HUES48 (cell line): ENCODE measurements around the gene RTN4.

ENCODE experiments used
- H3K27ac ChIP-seq: one replicate; pipeline ENCODE4 v1.7.0; 2013; ENCODE audit warnings: low read depth, low read length, inconsistent platforms
- H3K27me3 ChIP-seq: 2 replicates; pipeline ENCODE4 v1.6.1; 2013; ENCODE audit warnings: mild to moderate bottlenecking, low read length; ENCODE audit not compliant: control insufficient read depth, insufficient read depth
- H3K36me3 ChIP-seq: 2 replicates; pipeline ENCODE4 v1.6.1; 2013; ENCODE audit warnings: low read length; ENCODE audit not compliant: control insufficient read depth, insufficient read depth
- H3K4me1 ChIP-seq: 2 replicates; pipeline ENCODE4 v1.6.1; 2013; ENCODE audit warnings: mild to moderate bottlenecking, low read length; ENCODE audit not compliant: control insufficient read depth, insufficient read depth
- H3K4me3 ChIP-seq: 2 replicates; pipeline ENCODE4 v1.5.1; 2013; ENCODE audit warnings: mild to moderate bottlenecking, low read depth, low read length
- H3K9ac ChIP-seq: 2 replicates; pipeline ENCODE4 v1.6.1; 2013; ENCODE audit warnings: mild to moderate bottlenecking, low read depth, low read length, moderate library complexity
- H3K9me3 ChIP-seq: 2 replicates; pipeline ENCODE4 v1.6.1; 2013; ENCODE audit warnings: low read length; ENCODE audit not compliant: control insufficient read depth, insufficient read depth

Gene RTN4

DNA sequence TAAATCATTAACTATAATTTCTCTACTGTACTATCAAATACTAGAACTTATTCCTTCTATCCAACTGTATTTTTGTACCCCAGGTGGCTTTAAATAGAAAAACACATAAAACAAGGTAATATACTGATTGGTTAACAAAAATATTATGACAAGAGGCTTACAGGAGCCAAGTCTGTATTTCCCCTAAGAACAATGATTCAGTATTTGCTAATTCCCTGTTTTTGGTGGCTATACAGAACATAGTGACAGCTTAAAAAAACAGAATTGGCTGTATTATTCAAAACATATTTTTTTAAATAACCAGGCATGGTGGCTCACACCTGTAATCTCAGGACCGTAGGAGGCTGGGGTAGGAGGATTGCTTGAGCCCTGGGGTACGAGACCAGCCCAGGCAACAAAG, 16.3 kb downstream of the RTN4 start:
- Histone ChIP-seq H3K4me3 (no peak overlapping the region), H3K36me3 (no peaks in the 10 kb centered on the region), H3K27me3 (no peaks in the 10 kb centered on the region), H3K9ac (no peak overlapping the region), H3K9me3 (no peaks in the 10 kb centered on the region), H3K27ac (no peak overlapping the region), H3K4me1 (peaks cover 41% of the 10 kb centered on the region)

DNA sequence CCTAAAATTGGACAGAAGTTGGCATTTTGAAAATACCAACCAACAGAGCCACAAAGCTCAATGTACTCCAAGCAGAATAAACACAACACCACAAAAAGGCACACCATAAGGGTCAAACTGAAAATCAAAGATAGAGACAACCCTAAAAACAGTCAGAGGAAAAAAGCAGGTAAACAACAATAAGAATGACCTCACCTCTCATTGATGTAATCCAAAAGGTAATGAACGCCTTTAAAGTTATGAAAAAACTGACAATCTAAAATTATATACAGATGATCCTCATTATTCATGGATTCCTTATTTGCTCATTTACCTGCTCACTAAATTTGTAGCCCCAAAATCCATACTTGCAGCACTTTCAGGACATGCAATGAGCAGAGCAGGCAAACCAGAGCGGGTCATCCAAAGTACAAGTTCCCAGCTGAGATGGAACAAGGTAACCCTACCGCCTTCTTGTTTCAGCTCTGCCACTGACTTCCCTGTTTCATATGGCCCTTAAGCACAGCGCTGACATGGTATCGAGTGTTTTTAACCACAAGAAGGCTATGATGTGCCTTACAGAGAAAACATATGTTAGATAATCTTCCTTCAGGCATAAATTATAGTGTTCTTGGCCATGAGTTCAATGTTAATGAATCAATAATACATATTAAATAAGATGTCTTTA, 17.0 kb downstream of the RTN4 start:
- H3K27ac ChIP-seq = no peak overlapping the region
- H3K4me3 ChIP-seq = no peak overlapping the region
- H3K9me3 ChIP-seq = no peaks in the 10 kb centered on the region
- H3K36me3 ChIP-seq = no peaks in the 10 kb centered on the region
- peaks cover 48% of the 10 kb centered on the region for H3K4me1 ChIP-seq
- no peaks in the 10 kb centered on the region for H3K27me3 ChIP-seq
- H3K9ac ChIP-seq = no peak overlapping the region

DNA sequence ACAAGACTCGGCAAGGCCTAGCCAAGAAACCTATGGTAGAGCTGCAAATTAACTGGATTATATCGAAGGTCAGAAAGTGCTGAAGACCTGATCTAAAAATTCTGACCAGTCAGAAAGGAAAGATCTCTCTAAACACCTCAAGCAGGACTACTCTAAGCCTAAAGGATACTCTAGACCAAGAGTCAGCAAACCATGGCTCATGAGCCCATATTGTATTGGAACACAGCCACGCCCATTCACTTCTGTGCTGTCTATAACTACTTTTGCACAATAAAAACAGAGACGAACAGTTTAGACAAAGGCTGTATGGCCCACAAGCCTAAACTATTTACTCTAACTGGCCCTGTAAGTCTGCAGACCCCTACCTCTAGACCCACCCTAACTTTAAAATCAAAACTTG, 18.7 kb downstream of the RTN4 start:
- Histone ChIP-seq H3K36me3 (no peaks in the 10 kb centered on the region), H3K27ac (no peak overlapping the region), H3K9me3 (no peaks in the 10 kb centered on the region), H3K4me1 (peaks cover 58% of the 10 kb centered on the region), H3K4me3 (no peak overlapping the region), H3K27me3 (no peaks in the 10 kb centered on the region), H3K9ac (no peak overlapping the region)

DNA sequence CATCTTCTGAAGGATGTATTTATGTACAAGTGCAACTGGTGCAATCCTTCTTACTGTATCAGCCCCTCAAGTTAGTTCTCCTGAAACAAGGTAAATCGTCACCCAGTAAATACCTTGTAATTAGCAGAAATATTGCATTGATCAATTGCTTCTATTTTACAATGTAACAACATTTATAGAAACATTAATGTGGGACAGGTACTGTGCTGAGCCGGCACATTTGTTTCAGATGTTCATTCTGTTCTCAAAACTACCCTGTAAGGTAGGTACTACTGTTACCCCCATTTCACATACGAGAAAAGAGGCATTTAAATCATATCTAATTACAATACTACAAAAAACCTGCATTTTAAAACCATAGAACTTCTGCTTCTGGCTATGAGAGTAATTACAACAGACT, 19.5 kb downstream of the RTN4 start:
- peaks cover 65% of the 10 kb centered on the region for H3K4me1 ChIP-seq
- H3K27me3 ChIP-seq = no peaks in the 10 kb centered on the region
- no peaks in the 10 kb centered on the region for H3K36me3 ChIP-seq
- H3K4me3 ChIP-seq = no peak overlapping the region
- no peaks in the 10 kb centered on the region for H3K9me3 ChIP-seq
- no peak overlapping the region for H3K9ac ChIP-seq
- H3K27ac ChIP-seq = no peak overlapping the region

DNA sequence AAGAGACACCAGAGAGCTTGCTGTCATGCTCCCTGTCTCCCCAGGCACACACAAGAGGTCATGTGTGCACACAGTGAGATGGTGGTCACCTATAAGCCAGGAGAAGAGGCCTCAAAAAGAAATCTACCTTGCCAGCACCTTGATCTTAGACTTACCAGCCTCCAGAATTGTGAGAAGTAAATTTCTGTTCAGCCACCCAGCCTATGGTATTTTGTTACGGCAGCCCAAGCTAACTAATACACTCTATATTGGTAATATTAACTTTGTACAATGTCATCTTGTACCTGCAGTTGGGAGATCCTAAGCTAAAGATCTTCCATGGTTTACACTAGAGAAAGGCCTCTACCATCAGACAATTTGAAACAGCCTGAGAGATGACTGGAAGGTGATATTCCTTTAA, 21.2 kb downstream of the RTN4 start:
- Histone ChIP-seq H3K9me3 (no peaks in the 10 kb centered on the region), H3K9ac (no peak overlapping the region), H3K27me3 (no peaks in the 10 kb centered on the region), H3K4me3 (no peak overlapping the region), H3K36me3 (no peaks in the 10 kb centered on the region), H3K4me1 (peaks cover 71% of the 10 kb centered on the region), H3K27ac (no peak overlapping the region)

DNA sequence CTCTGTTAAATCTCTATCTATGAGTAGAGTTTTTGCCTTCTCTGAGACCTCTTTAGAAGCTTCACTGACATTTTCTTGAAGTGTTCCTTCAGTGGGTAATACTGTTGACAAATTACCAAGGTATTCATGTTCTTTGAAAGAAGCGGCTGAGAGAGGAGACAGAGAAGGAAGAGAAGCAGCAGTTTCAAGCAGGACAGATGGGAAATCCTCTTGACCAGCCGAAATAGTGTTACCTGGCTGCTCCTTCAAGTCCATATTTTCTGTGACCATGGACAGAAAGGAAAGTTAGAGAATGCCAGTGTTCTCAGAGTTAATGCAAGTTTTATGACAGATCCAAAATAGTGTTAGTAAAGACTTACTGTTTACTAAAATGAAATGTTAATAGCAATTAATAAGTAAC, 23.0 kb downstream of the RTN4 start:
- H3K4me1 ChIP-seq = peaks cover 80% of the 10 kb centered on the region
- H3K9me3 ChIP-seq = no peaks in the 10 kb centered on the region
- H3K36me3 ChIP-seq = no peaks in the 10 kb centered on the region
- no peak overlapping the region for H3K27ac ChIP-seq
- H3K4me3 ChIP-seq = no peak overlapping the region
- H3K9ac ChIP-seq = no peak overlapping the region
- no peaks in the 10 kb centered on the region for H3K27me3 ChIP-seq

DNA sequence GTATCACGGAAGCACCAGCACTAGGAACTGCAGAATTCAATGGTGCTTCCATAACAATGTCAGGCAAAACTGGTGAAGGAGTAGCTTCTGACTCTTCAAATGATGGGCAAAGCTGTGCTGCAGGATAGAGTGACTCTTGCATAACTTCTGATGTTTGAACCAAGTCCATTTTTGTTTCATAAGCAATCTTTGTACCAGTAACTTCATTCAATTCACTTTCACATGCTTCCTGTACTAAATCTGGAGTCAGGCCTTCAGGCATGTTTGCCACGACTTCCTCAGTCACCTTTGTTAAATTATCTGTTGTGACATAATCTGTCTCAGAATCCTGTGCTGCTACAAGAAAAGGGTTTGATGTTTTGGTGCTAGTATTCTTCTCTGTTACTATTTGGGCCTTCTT, 24.0 kb downstream of the RTN4 start:
- H3K27ac ChIP-seq = no peak overlapping the region
- no peak overlapping the region for H3K9ac ChIP-seq

DNA sequence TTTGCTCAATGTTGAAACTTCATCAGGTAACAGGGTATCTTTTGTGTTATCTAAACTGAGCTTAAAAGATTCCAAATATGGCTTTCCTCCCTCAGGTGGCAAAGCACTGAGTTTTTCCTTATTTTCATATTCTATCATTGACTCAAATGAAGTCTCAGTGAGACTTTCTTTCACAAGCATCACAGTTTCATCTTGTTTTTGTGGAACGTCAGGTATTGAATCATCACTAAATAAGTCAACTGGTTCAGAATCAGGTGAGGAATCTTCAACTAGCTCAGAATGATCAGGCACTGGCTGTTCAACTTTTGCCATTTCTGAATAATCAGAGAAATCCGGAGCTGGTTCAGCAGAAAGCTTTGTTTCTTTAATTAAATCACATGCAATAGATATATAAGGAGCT, 24.6 kb downstream of the RTN4 start:
- Histone ChIP-seq H3K36me3 (no peaks in the 10 kb centered on the region), H3K9me3 (no peaks in the 10 kb centered on the region), H3K9ac (no peak overlapping the region), H3K27ac (no peak overlapping the region), H3K4me3 (no peak overlapping the region), H3K4me1 (peaks cover 80% of the 10 kb centered on the region), H3K27me3 (no peaks in the 10 kb centered on the region)

More for the DNA sequence above, 24.0 kb downstream of the RTN4 start:
- Histone ChIP-seq H3K4me3 (no peak overlapping the region), H3K27me3 (no peaks in the 10 kb centered on the region), H3K9me3 (no peaks in the 10 kb centered on the region), H3K36me3 (no peaks in the 10 kb centered on the region), H3K4me1 (peaks cover 81% of the 10 kb centered on the region)

DNA sequence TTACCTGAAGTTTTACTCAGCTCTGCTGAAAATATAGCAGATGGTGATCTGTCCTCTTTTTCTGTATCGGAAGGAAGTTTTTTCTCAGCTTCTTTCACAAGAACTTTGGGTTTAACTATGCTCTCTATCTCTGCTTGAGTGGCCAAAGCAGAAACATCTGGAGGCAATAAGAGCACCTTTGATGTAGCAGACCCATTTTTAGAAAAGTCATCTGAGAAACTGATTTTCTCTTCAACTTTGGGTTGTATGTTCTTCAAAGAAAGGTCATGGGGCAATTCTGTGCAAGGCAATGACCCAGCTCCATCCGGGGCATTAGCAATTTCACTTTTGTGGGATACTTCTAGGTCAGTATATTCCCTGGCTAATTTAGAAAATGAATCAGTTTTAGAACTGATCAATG, 25.2 kb downstream of the RTN4 start:
- Histone ChIP-seq H3K27ac (no peak overlapping the region), H3K27me3 (no peaks in the 10 kb centered on the region), H3K9me3 (no peaks in the 10 kb centered on the region), H3K9ac (no peak overlapping the region), H3K36me3 (no peaks in the 10 kb centered on the region), H3K4me1 (peaks cover 82% of the 10 kb centered on the region), H3K4me3 (no peak overlapping the region)

DNA sequence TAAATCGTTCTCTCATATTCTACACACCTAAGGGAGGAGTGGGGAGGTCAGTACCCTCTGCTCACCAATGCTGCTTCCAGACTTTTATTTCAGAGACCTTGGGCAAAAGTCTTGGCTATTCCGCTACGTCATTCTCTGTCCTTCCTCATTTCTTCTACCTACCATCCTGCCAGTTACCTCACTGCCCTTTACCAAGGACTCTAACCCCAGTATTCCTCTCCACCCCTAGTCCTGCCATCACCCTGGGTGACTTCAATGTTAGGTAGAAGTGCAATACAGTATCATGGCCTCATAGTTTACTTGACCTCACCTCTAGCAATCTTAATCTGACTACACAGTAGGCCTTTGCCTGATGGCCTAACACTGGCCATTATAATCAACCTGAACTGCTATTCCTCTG, 27.8 kb downstream of the RTN4 start:
- Histone ChIP-seq H3K9me3 (no peaks in the 10 kb centered on the region), H3K4me1 (peaks cover 87% of the 10 kb centered on the region), H3K4me3 (no peak overlapping the region), H3K27me3 (no peaks in the 10 kb centered on the region), H3K27ac (no peak overlapping the region), H3K9ac (no peak overlapping the region), H3K36me3 (peaks cover 5% of the 10 kb centered on the region; the same call in 1 of the 2 replicates)

DNA sequence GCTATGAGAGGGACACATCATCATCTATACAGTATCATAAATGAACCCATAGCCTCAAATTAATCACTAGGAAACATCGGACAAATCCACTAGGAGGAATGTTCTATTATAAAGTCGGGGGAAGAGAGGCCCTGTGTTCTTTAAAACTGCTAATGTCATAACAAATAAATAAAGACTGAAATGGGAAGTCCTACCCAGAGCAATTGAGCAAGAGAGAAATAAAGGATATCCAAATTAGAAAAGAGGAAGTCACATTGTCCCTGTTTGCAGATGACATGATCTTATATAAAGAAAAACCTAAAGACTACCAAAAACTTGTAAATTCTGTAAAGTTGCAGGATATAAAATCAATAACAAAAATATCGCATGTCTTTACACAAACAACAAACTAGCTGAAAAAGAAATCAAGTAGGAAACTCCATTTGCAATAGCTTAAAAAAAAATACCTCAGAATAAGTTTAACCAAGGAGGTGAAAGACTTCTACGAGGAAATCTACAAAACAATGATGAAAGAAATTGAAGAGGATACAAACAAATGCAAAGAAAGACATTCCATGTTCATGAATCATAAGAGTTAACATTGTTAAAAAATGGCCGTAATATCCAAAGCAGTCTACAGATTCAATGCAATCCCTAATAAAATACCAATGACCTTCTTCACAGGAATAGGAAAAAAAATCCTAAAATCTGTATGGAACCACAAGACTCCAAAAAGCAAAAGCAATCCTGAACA, 30.6 kb downstream of the RTN4 start:
- H3K4me1 ChIP-seq = peaks cover 80% of the 10 kb centered on the region

More for the DNA sequence above, 30.6 kb downstream of the RTN4 start:
- H3K4me3 ChIP-seq = peak overlapping the region; percentile 30; the same call in 1 of the 2 replicates
- H3K27me3 ChIP-seq = no peaks in the 10 kb centered on the region
- H3K27ac ChIP-seq = peak overlapping the region; percentile 84
- peak overlapping the region; percentile 21; the same call in 1 of the 2 replicates for H3K9ac ChIP-seq
- no peaks in the 10 kb centered on the region for H3K9me3 ChIP-seq
- peaks cover 5% of the 10 kb centered on the region; the same call in 1 of the 2 replicates for H3K36me3 ChIP-seq
